GM21717 (cell line): Measurements from ENCODE around the gene SPATA13.
"Not testable (repeated sequence)": the region's sequence is repeated elsewhere in the genome, so short reads cannot be mapped to it uniquely, and the experiment has no call there.

ENCODE experiments used
- ATAC-seq: cut with Tn5 transposase; IDR thresholded peaks from one replicate; pipeline ENCODE4 v1.9.1; 2021; ENCODE audit warnings: mild to moderate bottlenecking, moderate library complexity; ENCODE audit not compliant: unreplicated experiment

SPATA13 gene

DNA sequence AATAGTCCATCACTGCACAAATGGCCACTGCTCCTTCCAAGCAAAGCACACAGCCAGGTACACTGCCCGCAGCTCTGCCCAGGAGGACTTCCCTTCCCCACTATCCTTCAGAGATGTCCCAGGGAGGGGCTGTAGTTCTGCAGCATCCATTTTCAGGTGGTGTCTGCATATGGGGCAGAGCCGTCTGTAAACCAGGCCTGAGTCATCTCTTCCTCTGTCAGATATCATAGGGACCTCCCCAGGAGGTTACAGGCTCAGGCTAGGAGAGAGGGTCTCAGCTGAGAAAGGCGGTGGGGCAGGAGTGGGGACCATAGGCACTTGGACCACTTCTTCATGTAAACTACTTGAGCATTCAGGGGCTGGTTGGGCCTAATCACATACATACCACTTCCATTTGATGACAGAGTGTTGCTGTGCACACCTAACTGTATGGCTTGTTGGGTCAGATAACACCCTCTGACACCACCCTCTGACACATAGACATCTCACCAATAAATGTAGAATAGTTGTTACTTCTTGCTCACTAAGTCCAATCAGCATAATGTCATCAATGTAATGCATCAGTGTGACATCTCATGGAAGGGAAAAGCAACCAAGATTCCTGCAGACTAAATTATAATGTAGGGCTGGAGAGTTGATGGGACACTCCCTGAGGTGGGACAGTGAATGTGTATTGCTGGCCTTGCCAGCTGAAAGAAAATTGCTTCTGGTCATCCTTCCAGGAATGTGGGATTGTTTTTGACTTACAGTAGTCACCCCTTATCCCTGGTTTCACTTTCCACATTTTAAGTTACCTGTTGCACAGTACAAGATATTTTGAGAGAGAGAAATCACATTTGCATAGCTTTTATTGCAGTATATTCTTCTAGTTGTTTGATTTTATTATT, 189.5 kb downstream of the SPATA13 start:
- ATAC-seq = not testable (repeated sequence)

- no peak for ATAC-seq
These were observed 190.9 kb downstream of the SPATA13 start for GRCh38 chr13:24351423-24351822.

GRCh38 chr13:24353736-24354135, 193.2 kb downstream of the SPATA13 start:
- ATAC-seq = no peak

- ATAC-seq = no peak
These were observed 194.6 kb downstream of the SPATA13 start for GRCh38 chr13:24355103-24355502.

DNA sequence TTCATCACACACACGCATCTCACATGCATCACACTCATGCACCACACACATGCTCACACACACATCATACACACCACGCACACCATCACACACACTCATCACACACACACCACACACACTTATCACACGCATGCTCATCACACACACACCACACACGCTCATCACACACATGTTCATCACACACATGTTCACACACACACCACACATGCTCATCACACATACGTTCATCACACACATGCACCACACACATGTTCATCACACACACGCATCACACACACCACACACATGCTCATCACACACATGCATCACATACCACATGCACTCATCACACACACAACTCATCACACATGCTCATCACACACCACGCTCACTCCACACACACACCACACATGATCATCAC, 195.8 kb downstream of the SPATA13 start:
- ATAC-seq = no peak
